ENCODE measurements around the gene E2F4. TPM values are rescaled to one million over a fixed set of nuclear protein-coding genes. Genes with fewer than 3 reads are reported as not detected.

The E2F4 gene
- total and polyA plus RNA-seq, 2 of the 13 experiments (the other 11 are each of a cell fraction or from before 2014, with no cell fraction given), result 84.8 to 91.2 TPM

DNA sequence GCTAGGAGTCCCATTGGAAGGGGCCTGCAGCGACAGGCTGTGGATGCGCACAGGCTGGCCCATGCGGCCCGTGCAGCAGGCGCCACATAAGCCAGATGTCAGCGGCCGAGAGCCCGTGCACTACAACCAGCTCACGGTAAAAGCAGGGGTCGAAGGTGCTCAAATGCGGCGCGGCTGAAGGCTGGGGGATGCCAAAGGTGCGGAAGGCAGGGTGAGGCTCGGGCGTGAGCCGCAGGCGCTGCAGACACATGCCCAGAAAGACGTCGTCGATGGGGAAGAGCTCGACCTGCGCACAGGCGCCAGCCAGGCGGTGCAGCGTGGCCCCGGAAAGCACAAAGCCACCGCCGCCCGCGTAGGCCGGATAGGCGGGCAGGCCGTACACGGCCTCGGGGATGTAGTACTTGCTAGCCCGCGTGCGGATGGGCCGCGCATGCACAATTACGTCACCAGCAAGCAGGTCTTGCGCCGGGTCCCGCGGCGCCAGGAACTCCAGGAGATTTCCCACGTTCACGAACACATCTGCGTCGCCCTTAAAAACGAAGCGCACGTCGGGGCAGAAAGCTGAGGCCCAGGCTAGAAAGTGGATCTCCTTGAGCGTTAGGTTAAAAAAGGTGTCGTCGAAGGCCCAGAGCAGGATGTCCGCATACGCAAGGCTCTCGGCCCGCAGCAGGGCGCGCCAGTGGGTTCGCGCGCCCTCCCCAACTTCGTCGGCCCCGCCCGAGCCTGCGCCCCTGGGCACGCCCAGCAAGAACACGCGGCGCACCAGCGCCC is 42.5 kb upstream of the E2F4 start (continued):
- TF ChIP-seq, protein P1, sequence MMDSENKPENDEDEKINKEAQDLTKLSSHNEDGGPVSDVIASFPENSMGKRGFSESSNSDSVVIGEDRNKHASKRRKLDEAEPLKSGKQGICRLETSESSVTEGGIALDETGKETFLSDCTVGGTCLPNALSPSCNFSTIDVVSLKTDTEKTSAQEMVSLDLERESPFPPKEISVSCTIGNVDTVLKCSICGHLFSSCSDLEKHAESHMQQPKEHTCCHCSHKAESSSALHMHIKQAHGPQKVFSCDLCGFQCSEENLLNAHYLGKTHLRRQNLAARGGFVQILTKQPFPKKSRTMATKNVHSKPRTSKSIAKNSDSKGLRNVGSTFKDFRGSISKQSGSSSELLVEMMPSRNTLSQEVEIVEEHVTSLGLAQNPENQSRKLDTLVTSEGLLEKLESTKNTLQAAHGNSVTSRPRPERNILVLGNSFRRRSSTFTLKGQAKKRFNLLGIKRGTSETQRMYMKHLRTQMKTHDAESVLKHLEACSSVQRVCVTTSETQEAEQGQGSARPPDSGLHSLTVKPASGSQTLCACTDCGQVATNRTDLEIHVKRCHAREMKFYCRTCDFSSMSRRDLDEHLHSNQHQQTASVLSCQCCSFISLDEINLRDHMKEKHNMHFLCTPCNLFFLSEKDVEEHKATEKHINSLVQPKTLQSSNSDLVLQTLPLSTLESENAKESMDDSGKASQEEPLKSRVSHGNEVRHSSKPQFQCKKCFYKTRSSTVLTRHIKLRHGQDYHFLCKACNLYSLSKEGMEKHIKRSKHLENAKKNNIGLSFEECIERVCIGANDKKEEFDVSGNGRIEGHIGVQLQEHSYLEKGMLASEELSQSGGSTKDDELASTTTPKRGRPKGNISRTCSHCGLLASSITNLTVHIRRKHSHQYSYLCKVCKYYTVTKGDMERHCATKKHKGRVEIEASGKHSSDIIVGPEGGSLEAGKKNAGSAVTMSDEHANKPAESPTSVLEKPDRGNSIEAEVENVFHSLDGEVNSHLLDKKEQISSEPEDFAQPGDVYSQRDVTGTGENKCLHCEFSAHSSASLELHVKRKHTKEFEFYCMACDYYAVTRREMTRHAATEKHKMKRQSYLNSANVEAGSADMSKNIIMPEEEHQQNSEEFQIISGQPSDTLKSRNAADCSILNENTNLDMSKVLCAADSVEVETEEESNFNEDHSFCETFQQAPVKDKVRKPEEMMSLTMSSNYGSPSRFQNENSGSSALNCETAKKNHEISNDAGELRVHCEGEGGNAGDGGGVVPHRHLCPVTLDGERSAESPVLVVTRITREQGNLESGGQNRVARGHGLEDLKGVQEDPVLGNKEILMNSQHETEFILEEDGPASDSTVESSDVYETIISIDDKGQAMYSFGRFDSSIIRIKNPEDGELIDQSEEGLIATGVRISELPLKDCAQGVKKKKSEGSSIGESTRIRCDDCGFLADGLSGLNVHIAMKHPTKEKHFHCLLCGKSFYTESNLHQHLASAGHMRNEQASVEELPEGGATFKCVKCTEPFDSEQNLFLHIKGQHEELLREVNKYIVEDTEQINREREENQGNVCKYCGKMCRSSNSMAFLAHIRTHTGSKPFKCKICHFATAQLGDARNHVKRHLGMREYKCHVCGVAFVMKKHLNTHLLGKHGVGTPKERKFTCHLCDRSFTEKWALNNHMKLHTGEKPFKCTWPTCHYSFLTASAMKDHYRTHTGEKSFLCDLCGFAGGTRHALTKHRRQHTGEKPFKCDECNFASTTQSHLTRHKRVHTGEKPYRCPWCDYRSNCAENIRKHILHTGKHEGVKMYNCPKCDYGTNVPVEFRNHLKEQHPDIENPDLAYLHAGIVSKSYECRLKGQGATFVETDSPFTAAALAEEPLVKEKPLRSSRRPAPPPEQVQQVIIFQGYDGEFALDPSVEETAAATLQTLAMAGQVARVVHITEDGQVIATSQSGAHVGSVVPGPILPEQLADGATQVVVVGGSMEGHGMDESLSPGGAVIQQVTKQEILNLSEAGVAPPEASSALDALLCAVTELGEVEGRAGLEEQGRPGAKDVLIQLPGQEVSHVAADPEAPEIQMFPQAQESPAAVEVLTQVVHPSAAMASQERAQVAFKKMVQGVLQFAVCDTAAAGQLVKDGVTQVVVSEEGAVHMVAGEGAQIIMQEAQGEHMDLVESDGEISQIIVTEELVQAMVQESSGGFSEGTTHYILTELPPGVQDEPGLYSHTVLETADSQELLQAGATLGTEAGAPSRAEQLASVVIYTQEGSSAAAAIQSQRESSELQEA (CRISPR knock-in tag; IDR thresholded peaks at IDR 0.05; ENCODE audit: not compliant biosample characterization), result peak; percentile 46
- TF ChIP-seq KDM5B (CRISPR knock-in tag; IDR thresholded peaks at IDR 0.05; ENCODE audit: borderline replicate concordance), result no peak
- TF ChIP-seq ZNF501 (CRISPR knock-in tag; IDR thresholded peaks at IDR 0.05), result peak; percentile 72
- TF ChIP-seq, protein P2, sequence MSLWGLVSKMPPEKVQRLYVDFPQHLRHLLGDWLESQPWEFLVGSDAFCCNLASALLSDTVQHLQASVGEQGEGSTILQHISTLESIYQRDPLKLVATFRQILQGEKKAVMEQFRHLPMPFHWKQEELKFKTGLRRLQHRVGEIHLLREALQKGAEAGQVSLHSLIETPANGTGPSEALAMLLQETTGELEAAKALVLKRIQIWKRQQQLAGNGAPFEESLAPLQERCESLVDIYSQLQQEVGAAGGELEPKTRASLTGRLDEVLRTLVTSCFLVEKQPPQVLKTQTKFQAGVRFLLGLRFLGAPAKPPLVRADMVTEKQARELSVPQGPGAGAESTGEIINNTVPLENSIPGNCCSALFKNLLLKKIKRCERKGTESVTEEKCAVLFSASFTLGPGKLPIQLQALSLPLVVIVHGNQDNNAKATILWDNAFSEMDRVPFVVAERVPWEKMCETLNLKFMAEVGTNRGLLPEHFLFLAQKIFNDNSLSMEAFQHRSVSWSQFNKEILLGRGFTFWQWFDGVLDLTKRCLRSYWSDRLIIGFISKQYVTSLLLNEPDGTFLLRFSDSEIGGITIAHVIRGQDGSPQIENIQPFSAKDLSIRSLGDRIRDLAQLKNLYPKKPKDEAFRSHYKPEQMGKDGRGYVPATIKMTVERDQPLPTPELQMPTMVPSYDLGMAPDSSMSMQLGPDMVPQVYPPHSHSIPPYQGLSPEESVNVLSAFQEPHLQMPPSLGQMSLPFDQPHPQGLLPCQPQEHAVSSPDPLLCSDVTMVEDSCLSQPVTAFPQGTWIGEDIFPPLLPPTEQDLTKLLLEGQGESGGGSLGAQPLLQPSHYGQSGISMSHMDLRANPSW (CRISPR knock-in tag; IDR thresholded peaks at IDR 0.05; ENCODE audit: borderline replicate concordance), result no peak
- TF ChIP-seq FOSL1 (CRISPR knock-in tag; IDR thresholded peaks at IDR 0.05; ENCODE audit: borderline replicate concordance), result no peak
- TF ChIP-seq, protein P3, sequence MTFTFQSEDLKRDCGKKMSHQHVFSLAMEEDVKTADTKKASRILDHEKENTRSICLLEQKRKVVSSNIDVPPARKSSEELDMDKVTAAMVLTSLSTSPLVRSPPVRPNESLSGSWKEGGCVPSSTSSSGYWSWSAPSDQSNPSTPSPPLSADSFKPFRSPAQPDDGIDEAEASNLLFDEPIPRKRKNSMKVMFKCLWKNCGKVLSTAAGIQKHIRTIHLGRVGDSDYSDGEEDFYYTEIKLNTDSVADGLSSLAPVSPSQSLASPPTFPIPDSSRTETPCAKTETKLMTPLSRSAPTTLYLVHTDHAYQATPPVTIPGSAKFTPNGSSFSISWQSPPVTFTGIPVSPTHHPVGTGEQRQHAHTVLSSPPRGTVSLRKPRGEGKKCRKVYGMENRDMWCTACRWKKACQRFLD (CRISPR knock-in tag; IDR thresholded peaks at IDR 0.05; ENCODE audit: borderline replicate concordance), result no peak
- peak; percentile 14; the same call in 1 of the 2 replicates for TF ChIP-seq ZFY (CRISPR knock-in tag; IDR thresholded peaks at IDR 0.05)
- no peak for TF ChIP-seq ZNF350 (CRISPR knock-in tag; IDR thresholded peaks at IDR 0.05; ENCODE audit: borderline replicate concordance, low read depth)
- TF ChIP-seq ZNF709 (CRISPR knock-in tag; IDR thresholded peaks at IDR 0.05), result 0 out of 2 replicates have a peak, but pooled peaks have one; percentile 46
- no peak for TF ChIP-seq DNMT1 (CRISPR knock-in tag; IDR thresholded peaks at IDR 0.05)
- no peak for TF ChIP-seq KLF9 (CRISPR knock-in tag; IDR thresholded peaks at IDR 0.05; ENCODE audit: low read depth)
- 0 out of 2 replicates have a peak, but pooled peaks have one; percentile 63 for TF ChIP-seq NCOA5 (CRISPR knock-in tag; IDR thresholded peaks at IDR 0.05)
- TF ChIP-seq, protein P4, sequence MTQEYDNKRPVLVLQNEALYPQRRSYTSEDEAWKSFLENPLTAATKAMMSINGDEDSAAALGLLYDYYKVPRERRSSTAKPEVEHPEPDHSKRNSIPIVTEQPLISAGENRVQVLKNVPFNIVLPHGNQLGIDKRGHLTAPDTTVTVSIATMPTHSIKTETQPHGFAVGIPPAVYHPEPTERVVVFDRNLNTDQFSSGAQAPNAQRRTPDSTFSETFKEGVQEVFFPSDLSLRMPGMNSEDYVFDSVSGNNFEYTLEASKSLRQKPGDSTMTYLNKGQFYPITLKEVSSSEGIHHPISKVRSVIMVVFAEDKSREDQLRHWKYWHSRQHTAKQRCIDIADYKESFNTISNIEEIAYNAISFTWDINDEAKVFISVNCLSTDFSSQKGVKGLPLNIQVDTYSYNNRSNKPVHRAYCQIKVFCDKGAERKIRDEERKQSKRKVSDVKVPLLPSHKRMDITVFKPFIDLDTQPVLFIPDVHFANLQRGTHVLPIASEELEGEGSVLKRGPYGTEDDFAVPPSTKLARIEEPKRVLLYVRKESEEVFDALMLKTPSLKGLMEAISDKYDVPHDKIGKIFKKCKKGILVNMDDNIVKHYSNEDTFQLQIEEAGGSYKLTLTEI (CRISPR knock-in tag; conservative IDR thresholded peaks at IDR 0.05), result no peak
- TF ChIP-seq ZNF672 (CRISPR knock-in tag; IDR thresholded peaks at IDR 0.05), result no peak
